HG02571 (cell line): ENCODE results near the gene COL19A1.

Experiments used
- ATAC-seq: cut with Tn5 transposase; IDR thresholded peaks from one replicate; pipeline ENCODE4 v1.9.1; 2021; ENCODE audit warnings: mild to moderate bottlenecking, moderate library complexity; ENCODE audit not compliant: unreplicated experiment

Gene COL19A1

GRCh38 chr6:70160276-70160675 lies 293.9 kb downstream of the COL19A1 start:
- no peak for ATAC-seq

- ATAC-seq = no peak
Observed at GRCh38 chr6:70162972-70163371, 296.6 kb downstream of the COL19A1 start.

- no peak for ATAC-seq
Observed at GRCh38 chr6:70163795-70164194, 297.4 kb downstream of the COL19A1 start.

GRCh38 chr6:70164556-70164955 lies 298.2 kb downstream of the COL19A1 start:
- no peak for ATAC-seq

- peak; percentile 83 for ATAC-seq
Observed at GRCh38 chr6:70166088-70166958, 300.0 kb downstream of the COL19A1 start.

GRCh38 chr6:70168681-70169377 lies 302.5 kb downstream of the COL19A1 start:
- ATAC-seq = no peak

- ATAC-seq = no peak
Observed at GRCh38 chr6:70171236-70171635, 304.9 kb downstream of the COL19A1 start.

GRCh38 chr6:70172252-70172651 lies 305.9 kb downstream of the COL19A1 start:
- no peak for ATAC-seq

GRCh38 chr6:70175770-70176169 lies 309.4 kb downstream of the COL19A1 start:
- no peak for ATAC-seq

GRCh38 chr6:70176842-70177550 lies 310.6 kb downstream of the COL19A1 start:
- no peak for ATAC-seq

- ATAC-seq = no peak
Observed at GRCh38 chr6:70180183-70180900, 314.0 kb downstream of the COL19A1 start.

GRCh38 chr6:70180901-70181599 lies 314.7 kb downstream of the COL19A1 start:
- no peak for ATAC-seq

- ATAC-seq = no peak
Observed at GRCh38 chr6:70183538-70183937, 317.2 kb downstream of the COL19A1 start.

GRCh38 chr6:70184723-70185122 lies 318.4 kb downstream of the COL19A1 start:
- no peak for ATAC-seq

- no peak for ATAC-seq
Observed at GRCh38 chr6:70186461-70186860, 320.1 kb downstream of the COL19A1 start.

- ATAC-seq = no peak
Observed at GRCh38 chr6:70188202-70188601, 321.8 kb downstream of the COL19A1 start.

- no peak for ATAC-seq
Observed at GRCh38 chr6:70194421-70194820, 328.1 kb downstream of the COL19A1 start.

- ATAC-seq = no peak
Observed at GRCh38 chr6:70196531-70196930, 330.2 kb downstream of the COL19A1 start.

- ATAC-seq = no peak
Observed at GRCh38 chr6:70198785-70199184, 332.4 kb downstream of the COL19A1 start.

- ATAC-seq = no peak
Observed at GRCh38 chr6:70208235-70208790, 342.0 kb downstream of the COL19A1 start.
